Osteoblast (primary cell): ENCODE results near the gene SEMA4A. TPM values are rescaled to one million over a fixed set of nuclear protein-coding genes. Genes with fewer than 3 reads are reported as not detected.

ENCODE experiments used
- DNase-seq: peaks from one replicate; pipeline ENCODE4 v3.0.0; 2011; ENCODE audit warnings: low spot score, mixed read lengths; ENCODE audit not compliant: insufficient read length; ENCODE audit errors: missing footprints
- H2AFZ ChIP-seq: 2 replicates; pipeline ENCODE4 v1.6.0; 2011; ENCODE audit warnings: mild to moderate bottlenecking, low read length
- H3K27ac ChIP-seq: 2 replicates; pipeline ENCODE4 v1.5.1; 2011; ENCODE audit warnings: mild to moderate bottlenecking, low read depth, low read length, moderate library complexity
- H3K27me3 ChIP-seq: 2 replicates; pipeline ENCODE4 v1.6.0; 2012; ENCODE audit warnings: mild to moderate bottlenecking, control low read depth, inconsistent platforms, low read length, moderate library complexity; ENCODE audit not compliant: insufficient read depth
- H3K36me3 ChIP-seq: 2 replicates; pipeline ENCODE4 v1.5.1; 2011; ENCODE audit warnings: mild to moderate bottlenecking, low read length, control low read depth, moderate library complexity; ENCODE audit not compliant: insufficient read depth
- H3K4me1 ChIP-seq: 2 replicates; pipeline ENCODE4 v1.5.1; 2011; ENCODE audit warnings: mild to moderate bottlenecking, low read length, control low read depth, moderate library complexity; ENCODE audit not compliant: insufficient read depth
- H3K4me2 ChIP-seq: 2 replicates; pipeline ENCODE4 v1.6.0; 2011; ENCODE audit warnings: mild to moderate bottlenecking, low read length; ENCODE audit not compliant: insufficient read depth
- H3K4me3 ChIP-seq: fragments of 200-600 bp; sonication (generic); 3 replicates; pipeline ENCODE4 v1.5.1; 2012; ENCODE audit warnings: mild to moderate bottlenecking, low read length, inconsistent platforms; ENCODE audit not compliant: insufficient read depth
- H3K79me2 ChIP-seq: 2 replicates; pipeline ENCODE4 v1.6.0; 2012; ENCODE audit warnings: mild to moderate bottlenecking, low read length, control low read depth, inconsistent platforms; ENCODE audit not compliant: insufficient read depth
- H3K9me3 ChIP-seq: 2 replicates; pipeline ENCODE4 v1.5.1; 2011; ENCODE audit warnings: low read depth, low read length, control low read depth
- H4K20me1 ChIP-seq: 2 replicates; pipeline ENCODE4 v1.6.0; 2012; ENCODE audit warnings: mild to moderate bottlenecking, low read length, control low read depth; ENCODE audit not compliant: insufficient read depth
- CTCF ChIP-seq: IDR thresholded peaks from 2 replicates; pipeline ENCODE4 v1.5.1; 2011; ENCODE audit warnings: mild to moderate bottlenecking, low read depth, low read length, moderate library complexity; ENCODE audit errors: extremely low read depth
- total RNA-seq: library from RNA; depleted of rRNA; stranded (reverse); fragments of >200 nt; gene quantifications from 2 replicates; pipeline ENCODE4 v1.2.3, GENCODE V29; 2012

The SEMA4A gene
- total RNA-seq = 1.5 and 1.8 TPM in 2 replicates

GRCh38 chr1:156153362-156153761 is at the start of gene SEMA4A:
SEMA4A (plus strand) TSS chr1:156153585; CDS start chr1:156154579, 994 bp downstream.
- Histone ChIP-seq H3K79me2 (no peaks in the 10 kb centered on the region), H2AFZ (no peak within 1 kb of the TSS), H3K4me2 (no peak within 1 kb of the TSS), H3K27me3 (peaks cover 7% of the 10 kb centered on the region), H4K20me1 (no peaks in the 10 kb centered on the region), H3K27ac (no peak within 1 kb of the TSS), H3K36me3 (no peaks in the 10 kb centered on the region), H3K4me3 (no peak within 1 kb of the TSS), H3K4me1 (peaks cover 9% of the 10 kb centered on the region), H3K9me3 (no peaks in the 10 kb centered on the region)
- TF ChIP-seq CTCF = no peak
- DNase-seq = peak; percentile 38

GRCh38 chr1:156104065-156104810 is 49.1 kb upstream of the SEMA4A start:
- Histone ChIP-seq H3K79me2 (peaks cover 17% of the 10 kb centered on the region), H3K9me3 (no peaks in the 10 kb centered on the region), H3K4me3 (peak overlapping the region; percentile 44), H3K4me1 (peaks cover 61% of the 10 kb centered on the region), H3K27ac (peak overlapping the region; percentile 97), H3K4me2 (peak overlapping the region; percentile 64), H2AFZ (no peak overlapping the region), H3K36me3 (no peaks in the 10 kb centered on the region), H4K20me1 (no peaks in the 10 kb centered on the region), H3K27me3 (no peaks in the 10 kb centered on the region)
- peak; percentile 97 for DNase-seq
- TF ChIP-seq CTCF = no peak

- Histone ChIP-seq H3K9me3 (no peaks in the 10 kb centered on the region), H3K36me3 (no peaks in the 10 kb centered on the region), H2AFZ (no peak overlapping the region), H3K27me3 (no peaks in the 10 kb centered on the region), H3K27ac (peak overlapping the region; percentile 97), H3K4me2 (peak overlapping the region; percentile 74), H3K4me3 (peak overlapping the region; percentile 58), H3K79me2 (peaks cover 17% of the 10 kb centered on the region), H3K4me1 (peaks cover 61% of the 10 kb centered on the region), H4K20me1 (no peaks in the 10 kb centered on the region)
- DNase-seq = peak; percentile 87
- no peak for TF ChIP-seq CTCF
Observed at GRCh38 chr1:156104861-156105832, 48.2 kb upstream of the SEMA4A start.
